Testis (tissue), 3 donors: ENCODE data around the gene B3GAT1. TPM values are rescaled to one million over a fixed set of nuclear protein-coding genes. Genes with fewer than 3 reads are reported as not detected.

Experiments used
- DNase-seq: peaks from one replicate; pipeline ENCODE4 v3.0.0-alpha.2; 2019
- H3K27ac ChIP-seq, 2 donors: fragments of 200-600 bp; sonication (generic); one replicate each; pipeline ENCODE4 v1.5.1; 2019
- H3K27me3 ChIP-seq: fragments of 200-600 bp; sonication (generic); one replicate; pipeline ENCODE4 v1.5.1; 2019
- H3K36me3 ChIP-seq: fragments of 200-600 bp; sonication (generic); one replicate; pipeline ENCODE4 v1.5.1; 2017; ENCODE audit warnings: low read depth; ENCODE audit errors: missing control alignments
- H3K4me1 ChIP-seq: fragments of 200-600 bp; sonication (generic); one replicate; pipeline ENCODE4 v1.5.1; 2019
- H3K4me3 ChIP-seq, 2 donors: fragments of 200-600 bp; sonication (generic); one replicate each; pipeline ENCODE4 v1.5.1; 2017 to 2019
- H3K9me3 ChIP-seq: fragments of 200-600 bp; sonication (generic); one replicate; pipeline ENCODE4 v1.5.1; 2017
- CTCF ChIP-seq, 3 experiments: fragments of 450-650 bp in 2 of 3; fragments of 200-600 bp in 1 of 3; sonication (generic) in 1 of 3; IDR thresholded peaks; one replicate each; pipeline ENCODE4 v1.5.1; 2016 to 2019; ENCODE audit warnings: antibody characterized with exemption in 3 of 3, mild to moderate bottlenecking in 2 of 3, moderate library complexity in 1 of 3
- POLR2A ChIP-seq: fragments of 450-650 bp; IDR thresholded peaks from one replicate; pipeline ENCODE4 v1.6.1; 2017; ENCODE audit warnings: antibody characterized with exemption, mild to moderate bottlenecking, moderate library complexity
- WGBS, 2 donors: methylation state at CpG; one replicate each; pipeline ENCODE4 v1.1.5; 2018; 5-methylcytosine and 5-hydroxymethylcytosine counted together
- intact Hi-C: fragments of 100-400 bp; cut with DNase I; formaldehyde crosslinking; loops from one replicate; pipeline ENCODE4 v1.15.1; 2023; ENCODE audit warnings: low total_unique reads
- polyA plus RNA-seq: library from polyadenylated mRNA; stranded (reverse); fragments of 350-450 nt; fragmentation: Illumina TruSeq; extraction: RNeasy Lipid Tissue Mini Kit (QIAGEN cat#74804); gene quantifications from one replicate; pipeline ENCODE4 v1.2.3, GENCODE V29; 2014; ENCODE audit warnings: low read depth, low replicate concordance; ENCODE audit not compliant: insufficient read depth
- total RNA-seq, 2 donors: library from RNA; depleted of rRNA; stranded (reverse); fragments of >200 nt; gene quantifications; one replicate each; pipeline ENCODE4 v1.2.3, GENCODE V29; 2016

B3GAT1 gene
- total and polyA plus RNA-seq, 3 donors from 2014 or later = 2.7 to 4.3 (median 3.0) TPM

GRCh38 chr11:134383576-134384221, 28.3 kb downstream of the B3GAT1 start:
- no peaks in the 10 kb centered on the region for H3K36me3 ChIP-seq
- DNase-seq = peak; percentile 18
- H3K27me3 ChIP-seq = no peaks in the 10 kb centered on the region
- H3K9me3 ChIP-seq = no peaks in the 10 kb centered on the region
- H3K27ac ChIP-seq = no peak overlapping the region
- intact Hi-C loops = no loop called here
- peak overlapping the region in 1 of 2 donors; percentile 23 for H3K4me3 ChIP-seq
- 82 to 90% methylated on average over 51 to 78 of the region's 78 CpGs for WGBS, 2 donors
- TF ChIP-seq POLR2A = no peak
- no peak for TF ChIP-seq CTCF (IDR thresholded peaks at IDR 0.05)
- H3K4me1 ChIP-seq = no peaks in the 10 kb centered on the region

- Histone ChIP-seq H3K27me3 (no peaks in the 10 kb centered on the region), H3K4me3 (no peak overlapping the region), H3K27ac (no peak overlapping the region), H3K9me3 (no peaks in the 10 kb centered on the region), H3K4me1 (no peaks in the 10 kb centered on the region), H3K36me3 (no peaks in the 10 kb centered on the region)
- WGBS, 2 donors = 69 to 89% methylated on average over 8 to 17 of the region's 24 CpGs
- TF ChIP-seq POLR2A (no peak), CTCF (IDR thresholded peaks at IDR 0.05) (no peak)
- intact Hi-C loops = no loop called here
- DNase-seq = no peak
Observed at GRCh38 chr11:134382830-134383229, 29.2 kb downstream of the B3GAT1 start.

GRCh38 chr11:134382257-134382656, 29.8 kb downstream of the B3GAT1 start:
- no peaks in the 10 kb centered on the region for H3K27me3 ChIP-seq
- no peaks in the 10 kb centered on the region for H3K36me3 ChIP-seq
- intact Hi-C loops = no loop called here
- WGBS, 2 donors = 81 to 82% methylated on average over 8 of the region's 8 CpGs
- no peak for DNase-seq
- H3K4me3 ChIP-seq = no peak overlapping the region
- no peak for TF ChIP-seq CTCF (IDR thresholded peaks at IDR 0.05)
- TF ChIP-seq POLR2A = no peak
- H3K9me3 ChIP-seq = no peaks in the 10 kb centered on the region
- no peak overlapping the region for H3K27ac ChIP-seq
- H3K4me1 ChIP-seq = no peaks in the 10 kb centered on the region

- Histone ChIP-seq H3K4me1 (no peaks in the 10 kb centered on the region), H3K4me3 (no peak overlapping the region), H3K27me3 (no peaks in the 10 kb centered on the region), H3K36me3 (no peaks in the 10 kb centered on the region), H3K27ac (no peak overlapping the region), H3K9me3 (no peaks in the 10 kb centered on the region)
- DNase-seq = no peak
- intact Hi-C loops = no loop called here
- no peak for TF ChIP-seq CTCF (IDR thresholded peaks at IDR 0.05)
- no peak for TF ChIP-seq POLR2A
- WGBS, 2 donors = 77 to 89% methylated on average over 4 of the region's 4 CpGs
Observed at GRCh38 chr11:134380785-134381184, 31.3 kb downstream of the B3GAT1 start.

- no peak for TF ChIP-seq CTCF (IDR thresholded peaks at IDR 0.05)
- TF ChIP-seq POLR2A = no peak
- Histone ChIP-seq H3K4me1 (no peaks in the 10 kb centered on the region), H3K9me3 (no peaks in the 10 kb centered on the region), H3K27ac (no peak overlapping the region), H3K27me3 (no peaks in the 10 kb centered on the region), H3K36me3 (no peaks in the 10 kb centered on the region), H3K4me3 (no peak overlapping the region)
- WGBS, 2 donors = 80 to 86% methylated on average over 1 to 12 of the region's 12 CpGs
- intact Hi-C loops = no loop called here
- no peak for DNase-seq
Observed at GRCh38 chr11:134380229-134380628, 31.8 kb downstream of the B3GAT1 start.
